GM18507 (cell line): Measurements from ENCODE around the gene SERPINF2.
A peak's percentile ranks its signal among the peaks of the same experiment; 100 is the strongest.
"Not testable (repeated sequence)": the region's sequence is repeated elsewhere in the genome, so short reads cannot be mapped to it uniquely, and the experiment has no call there.

Experiments used
- DNase-seq: peaks from one replicate; pipeline ENCODE4 v3.0.0; 2011; ENCODE audit warnings: low read depth; ENCODE audit not compliant: insufficient read length; ENCODE audit errors: extremely low spot score
- FAIRE-seq: peaks from 2 replicates; lab custom pipeline; 2011; peaks lifted over from hg19 to GRCh38; lab: Jason Lieb, UNC

The SERPINF2 gene

DNA sequence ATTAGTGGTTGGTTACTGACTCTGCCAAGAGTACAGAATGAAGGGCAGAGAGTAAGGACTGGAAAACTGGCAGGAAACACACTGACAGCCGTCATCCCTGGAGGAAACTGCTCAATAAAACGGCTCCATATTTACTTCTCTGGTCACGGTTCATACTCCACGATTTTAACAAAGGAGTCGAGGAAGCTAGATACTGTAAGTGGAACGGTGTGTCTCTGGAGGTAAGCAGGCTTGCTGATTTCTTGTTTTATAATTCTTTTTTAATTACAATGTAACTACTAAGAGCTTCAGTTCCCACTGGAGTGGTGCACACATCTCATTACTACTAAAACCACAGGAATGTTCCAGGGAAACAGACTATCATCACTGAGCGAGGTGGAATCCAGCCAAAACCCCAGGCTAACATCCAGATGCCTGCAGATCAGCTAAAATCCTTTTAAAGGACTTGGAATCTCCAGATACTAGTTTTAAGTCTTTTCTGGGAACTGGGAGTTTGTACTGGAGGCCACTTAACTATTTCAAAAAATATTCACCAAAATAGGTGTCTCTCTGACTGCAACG is 37.0 kb downstream of the SERPINF2 start:
- no peak for FAIRE-seq

DNA sequence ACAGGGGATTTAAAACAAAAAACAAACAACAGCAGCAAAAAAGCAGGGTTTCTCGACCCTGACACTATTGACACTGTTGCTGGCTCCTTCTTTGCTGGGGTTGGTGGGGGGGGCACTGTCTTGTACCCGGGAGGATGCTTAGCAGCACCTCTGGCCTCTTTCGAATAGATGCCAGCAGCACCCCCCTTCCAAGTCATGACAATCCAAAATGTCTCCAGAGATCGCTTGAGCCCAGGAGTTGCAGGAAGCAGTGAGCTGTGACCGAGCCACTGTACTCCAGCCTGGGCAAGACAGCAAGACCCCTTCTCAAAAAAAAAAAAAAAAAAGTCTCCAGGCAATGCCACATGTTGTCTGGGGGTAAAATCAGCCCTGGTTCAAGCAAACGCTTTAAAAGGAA is 39.5 kb downstream of the SERPINF2 start:
- DNase-seq, result no peak
- no peak for FAIRE-seq

More for the DNA sequence above, 37.0 kb downstream of the SERPINF2 start:
- DNase-seq, result no peak

DNA sequence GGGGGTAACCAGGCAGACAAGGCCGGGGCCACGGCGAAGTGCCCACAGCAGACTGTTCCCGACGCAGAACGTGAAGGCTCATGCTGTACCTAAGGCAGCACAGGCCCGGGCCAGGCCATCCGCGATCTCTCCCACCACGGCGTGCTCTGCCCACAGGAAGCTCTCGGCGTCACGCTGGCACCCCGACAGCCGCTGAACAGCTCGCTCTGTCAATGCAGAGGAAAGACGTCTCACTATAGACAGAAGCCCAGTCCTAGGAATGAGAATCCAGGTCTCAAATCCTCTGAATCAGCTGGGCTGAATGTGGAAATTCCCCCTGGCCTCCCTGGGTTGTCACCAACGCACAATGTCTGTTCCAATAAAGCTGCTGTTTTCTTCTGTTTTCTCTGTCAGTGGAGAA is 40.6 kb downstream of the SERPINF2 start:
- FAIRE-seq (no peak), DNase-seq (no peak)

DNA sequence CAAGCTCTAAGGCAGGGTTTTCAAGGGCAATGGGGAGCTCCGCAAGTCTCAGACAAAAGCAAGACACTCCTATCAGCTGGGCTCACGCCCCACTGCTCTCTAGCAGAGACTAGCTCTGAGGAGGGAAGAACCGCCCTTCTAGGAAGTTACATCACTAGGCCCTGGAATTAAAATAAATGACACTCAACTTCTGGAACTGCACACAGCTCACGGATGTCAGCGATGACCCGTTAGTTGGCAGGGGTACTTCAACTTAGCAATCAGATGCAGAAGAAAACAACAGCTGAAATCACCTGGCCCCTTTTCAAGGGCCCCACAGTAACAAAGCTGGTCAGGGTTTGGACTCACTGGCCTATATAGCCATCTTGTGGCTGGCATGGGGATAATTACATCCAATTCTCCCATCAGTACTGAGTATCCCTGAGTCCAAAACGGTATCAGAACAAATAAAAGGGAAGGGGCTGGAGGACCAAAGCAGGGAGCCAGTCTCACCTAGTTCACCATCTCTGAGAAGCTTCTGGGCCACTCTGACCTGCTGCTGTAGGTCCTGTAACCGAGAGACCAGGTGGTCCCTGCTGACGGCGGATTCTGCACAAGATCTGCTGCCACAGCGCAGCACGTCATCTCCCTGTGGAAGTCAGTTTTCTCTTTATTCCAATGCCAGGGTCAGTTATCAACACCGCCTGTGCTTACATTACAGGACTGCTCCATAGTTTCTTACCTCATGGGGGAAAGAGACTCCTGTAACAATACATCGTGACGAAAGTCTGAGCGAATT is 41.4 kb downstream of the SERPINF2 start:
- peak; percentile 78 for FAIRE-seq
- DNase-seq, result no peak

DNA sequence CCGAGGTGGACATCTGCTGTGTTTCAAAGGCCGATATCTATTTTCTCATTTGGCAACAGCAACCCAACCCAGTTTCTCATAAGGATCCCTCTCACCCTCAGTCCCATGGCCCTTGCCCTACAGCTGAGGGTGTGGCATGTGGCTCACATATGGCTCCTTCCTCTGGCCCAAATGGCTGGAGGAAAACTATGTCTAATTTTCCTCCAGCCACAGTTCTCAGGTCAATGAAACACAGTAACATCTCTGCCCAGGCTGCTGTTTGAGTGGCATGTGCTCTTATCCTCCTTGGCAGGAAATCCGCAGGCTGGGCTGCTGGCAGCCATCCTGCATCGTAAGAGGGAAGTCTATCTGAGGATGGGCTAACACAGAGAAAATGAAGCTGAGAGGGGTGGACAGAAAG is 43.3 kb downstream of the SERPINF2 start:
- no peak for FAIRE-seq
- no peak for DNase-seq

DNA sequence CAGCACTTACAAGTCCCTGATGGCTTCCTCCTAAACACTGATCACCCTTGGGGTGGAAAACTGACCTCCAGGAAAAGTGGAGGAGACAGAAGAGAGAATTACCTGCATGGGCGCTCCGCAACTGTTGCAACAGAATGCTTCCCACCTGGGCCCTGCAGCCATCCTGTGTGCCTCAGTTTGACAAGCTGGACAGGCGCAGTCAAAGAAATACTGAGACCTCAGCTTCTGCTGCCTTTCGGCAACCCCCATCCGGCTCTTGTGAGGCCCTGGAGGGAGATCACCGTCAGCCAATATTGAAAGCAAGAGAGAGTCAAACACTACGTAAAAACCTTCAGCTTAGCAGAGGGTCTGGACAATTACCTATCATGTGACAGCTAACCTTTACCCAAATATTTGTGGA is 44.0 kb downstream of the SERPINF2 start:
- DNase-seq (no peak), FAIRE-seq (no peak)

DNA sequence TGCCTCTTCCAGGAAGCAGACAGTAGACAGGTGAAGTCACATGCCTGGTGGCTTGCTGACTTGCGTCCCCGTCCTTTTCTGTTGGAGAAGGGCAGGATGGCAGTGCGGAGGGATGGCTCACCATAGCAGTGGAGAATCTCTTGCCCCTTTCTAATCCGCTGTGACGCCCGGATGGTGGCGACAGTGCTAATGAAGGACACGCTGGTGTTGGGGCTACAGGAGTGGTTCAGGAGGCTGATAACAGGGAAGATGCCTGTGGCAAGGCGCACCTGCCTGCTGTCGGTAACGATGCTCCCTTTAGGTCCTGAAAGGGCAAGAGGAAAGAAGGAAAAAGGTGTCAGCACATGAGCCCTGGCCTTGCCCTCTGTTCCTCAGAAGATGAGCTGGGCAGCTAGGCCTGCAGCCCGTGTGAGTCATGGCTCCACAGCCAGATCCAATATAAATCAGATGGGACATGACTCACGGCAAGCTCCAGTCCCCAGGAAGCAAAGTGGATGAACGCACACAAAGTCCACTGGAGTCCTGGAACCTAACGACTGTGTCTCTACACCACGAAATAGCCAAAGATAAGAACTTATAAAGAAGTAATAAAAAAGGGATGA is 44.7 kb downstream of the SERPINF2 start:
- no peak for FAIRE-seq
- no peak for DNase-seq

DNA sequence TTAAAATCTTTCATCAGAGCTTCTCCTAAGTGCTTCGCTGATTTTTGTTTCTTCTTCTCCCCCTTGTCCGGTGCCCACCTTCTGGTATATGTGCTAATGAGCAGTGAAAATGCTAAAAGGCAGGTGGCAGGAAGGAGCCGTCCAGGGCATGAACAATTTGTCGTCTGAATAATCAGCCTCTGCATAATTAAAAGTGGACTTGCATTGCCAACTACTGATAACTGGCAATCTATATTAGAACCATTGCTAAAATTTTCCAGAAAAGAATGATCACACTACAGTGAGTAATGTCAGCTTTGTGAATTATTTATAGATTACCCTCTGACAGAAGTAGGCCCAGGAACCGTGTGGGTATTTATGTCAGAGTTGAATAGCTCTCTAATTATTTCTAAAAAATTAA is 47.3 kb downstream of the SERPINF2 start:
- DNase-seq (no peak), FAIRE-seq (no peak)

DNA sequence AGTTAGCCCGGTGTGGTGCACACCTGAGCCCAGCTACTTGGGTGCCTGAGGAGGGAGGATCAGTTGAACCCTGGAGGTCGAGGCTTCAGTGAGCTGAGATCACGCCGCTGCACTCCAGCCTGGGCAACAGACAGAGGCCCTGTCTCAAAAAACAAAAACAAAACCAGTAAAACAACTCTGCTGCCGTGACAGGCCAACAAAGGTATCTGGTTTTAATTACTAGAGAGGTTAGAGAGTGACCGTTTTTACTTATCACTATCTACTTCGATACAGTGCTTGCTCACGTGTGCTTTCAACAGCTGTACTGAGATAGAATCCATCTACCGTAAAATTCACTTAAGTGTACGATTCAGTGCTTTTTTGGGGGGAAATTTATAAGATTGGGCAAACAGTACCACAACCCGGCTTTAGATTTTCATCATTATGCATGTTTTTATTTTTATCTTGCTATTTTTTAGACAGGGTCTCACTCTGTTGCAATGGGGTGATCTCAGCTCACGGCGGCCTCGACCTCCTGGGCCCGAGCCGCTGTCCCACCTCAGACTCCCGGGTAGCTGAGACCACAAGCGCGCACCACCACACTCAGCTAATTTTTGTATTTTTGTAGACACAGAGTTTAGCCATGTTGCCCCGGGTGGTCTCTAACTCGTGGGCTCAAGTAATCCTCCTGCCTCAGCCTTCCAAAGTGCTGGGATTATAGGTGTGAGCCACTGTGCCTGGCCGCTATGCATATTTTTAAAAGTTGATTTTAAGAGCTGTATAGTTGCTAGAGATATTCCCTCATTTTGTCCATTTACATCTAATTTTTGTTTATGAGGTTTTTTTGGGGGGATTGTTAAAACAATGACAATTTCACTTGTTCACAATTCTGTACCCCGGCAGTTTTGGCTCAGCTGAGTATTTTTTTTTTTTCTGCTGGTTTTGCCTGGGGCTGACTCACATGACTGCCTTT is 50.1 kb downstream of the SERPINF2 start:
- DNase-seq, result no peak
- FAIRE-seq, result no peak

DNA sequence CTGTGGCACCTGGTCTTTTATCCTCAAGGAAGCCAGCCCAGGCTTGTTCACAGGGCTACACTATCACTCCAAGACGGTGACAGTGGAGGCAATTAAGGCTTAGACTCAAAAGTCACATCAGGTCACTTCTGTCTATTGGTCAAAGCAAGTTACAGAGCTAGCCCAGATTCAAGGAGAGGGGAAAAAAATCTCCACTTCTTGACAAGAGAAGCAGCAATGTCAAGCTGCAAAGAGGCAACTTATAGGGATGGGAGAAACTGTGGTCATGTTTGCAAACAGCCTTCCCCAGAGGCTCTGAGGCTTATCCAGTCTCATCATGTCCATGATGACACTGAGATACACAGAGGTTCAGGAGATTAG is 50.8 kb downstream of the SERPINF2 start:
- DNase-seq (no peak), FAIRE-seq (no peak)

DNA sequence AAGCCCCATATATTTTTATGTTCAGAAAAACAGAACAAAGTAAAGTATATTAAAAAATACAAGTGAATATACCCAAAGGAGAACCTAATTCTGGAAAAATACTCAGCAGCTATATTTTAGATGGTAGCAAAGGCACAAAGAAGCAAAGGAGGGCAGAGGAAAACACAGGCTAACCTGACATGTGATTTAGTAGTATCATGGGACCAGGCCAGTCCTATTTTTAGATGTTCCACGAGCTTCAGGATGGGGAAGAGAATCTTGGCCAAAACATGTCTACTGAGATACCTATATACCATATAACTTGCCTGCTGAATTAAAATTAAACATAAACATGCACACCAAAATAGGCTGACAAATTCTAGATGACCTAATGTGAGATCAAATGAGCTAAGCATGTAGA is 54.1 kb downstream of the SERPINF2 start:
- FAIRE-seq (no peak), DNase-seq (no peak)

DNA sequence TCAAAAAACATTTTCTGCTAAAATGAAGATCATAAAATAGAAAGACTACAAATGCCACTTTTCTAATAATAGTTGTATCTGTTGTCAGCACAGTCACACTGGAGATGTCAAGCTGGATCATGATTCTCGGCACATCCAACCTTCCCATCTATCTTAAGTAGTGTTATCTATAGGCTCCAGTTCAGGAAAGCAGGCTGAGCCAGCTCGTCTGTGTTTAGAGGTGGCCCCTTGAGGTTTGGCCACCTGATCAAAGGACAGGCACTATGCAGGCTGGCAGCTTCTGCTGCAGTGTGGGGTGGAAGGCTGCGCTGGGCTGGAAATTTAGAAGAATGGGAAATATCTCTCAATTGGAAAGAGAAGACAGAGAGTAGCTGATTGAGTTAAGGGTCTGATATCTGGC is 54.7 kb downstream of the SERPINF2 start:
- DNase-seq (no peak), FAIRE-seq (no peak)

DNA sequence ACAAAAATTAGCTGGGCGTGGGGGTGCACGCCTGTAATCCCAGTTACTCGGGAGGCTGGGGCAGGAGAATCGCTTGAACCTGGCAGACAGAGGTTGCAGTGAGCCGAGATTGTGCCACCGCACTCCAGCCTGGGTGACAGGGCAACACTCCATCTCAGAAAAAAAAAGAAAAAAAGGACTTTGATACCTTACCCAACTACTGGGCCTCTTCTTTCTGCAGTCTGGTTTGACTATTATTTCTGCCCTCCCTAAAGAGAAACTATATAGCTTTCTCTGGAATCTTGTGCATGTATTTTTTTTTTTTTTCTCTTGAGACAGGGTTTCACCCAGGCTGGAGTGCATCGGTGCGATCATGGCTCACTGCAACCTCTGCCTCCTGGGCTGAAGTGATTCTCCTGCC is 55.2 kb downstream of the SERPINF2 start:
- FAIRE-seq, DNase-seq: not testable (repeated sequence)

DNA sequence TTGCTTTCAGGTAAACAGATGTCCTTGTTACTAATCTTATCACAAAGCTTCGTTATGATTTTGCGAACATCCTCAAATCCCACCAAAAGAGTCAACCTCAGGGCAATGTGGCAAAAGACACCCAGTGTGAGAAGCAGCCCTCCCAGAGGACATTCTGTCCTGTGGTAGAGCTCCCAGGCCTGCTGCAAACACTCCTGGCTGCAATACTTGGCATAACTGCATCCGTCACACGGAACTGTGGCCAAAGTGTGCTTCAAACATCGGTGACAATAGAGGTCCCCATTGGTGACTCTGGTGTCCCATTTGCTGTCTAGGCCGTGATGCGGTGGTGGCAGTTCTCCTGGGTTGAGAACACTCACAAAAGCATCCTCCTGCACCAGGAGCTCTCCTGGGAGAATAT is 57.6 kb downstream of the SERPINF2 start:
- FAIRE-seq, result no peak
- no peak for DNase-seq

DNA sequence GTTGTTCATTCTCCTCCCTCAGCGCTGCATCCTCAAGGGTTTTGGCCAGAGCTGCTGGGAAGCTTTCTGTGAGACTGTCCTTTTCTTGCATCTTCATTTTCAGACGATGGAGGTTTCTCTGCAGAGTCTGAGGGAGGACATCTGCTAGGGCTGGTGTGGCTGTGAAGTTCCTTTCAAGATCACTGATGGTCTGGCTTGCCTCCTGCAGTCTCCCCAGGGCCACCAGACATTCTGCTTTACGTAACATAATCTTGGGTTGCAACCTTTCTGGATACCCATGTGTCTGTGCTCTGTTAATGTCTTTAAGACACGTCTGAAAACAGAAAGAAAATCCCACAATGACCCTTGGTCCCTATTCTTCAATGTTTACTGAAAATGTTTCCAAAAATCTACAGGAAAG is 58.0 kb downstream of the SERPINF2 start:
- DNase-seq (no peak), FAIRE-seq (no peak)

DNA sequence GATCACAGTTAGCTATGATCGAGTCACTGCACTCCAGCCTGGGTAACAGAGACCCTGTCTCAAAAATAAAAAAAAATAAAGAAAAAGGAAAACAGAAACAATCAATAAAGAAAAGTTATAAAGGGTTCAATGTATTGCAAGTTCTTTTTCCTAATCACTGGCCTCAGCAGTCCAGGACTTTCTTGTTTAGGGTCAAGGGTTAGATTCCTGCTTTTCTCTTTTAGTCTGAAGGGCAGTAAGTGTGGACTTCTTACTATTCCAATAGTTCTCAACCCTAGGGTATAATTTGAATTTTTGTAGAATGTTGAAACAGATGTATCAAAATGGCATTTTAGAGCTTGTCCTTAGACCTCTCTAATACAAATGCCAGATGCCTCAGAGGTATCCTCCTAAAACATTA is 59.8 kb downstream of the SERPINF2 start:
- DNase-seq (no peak), FAIRE-seq (no peak)

DNA sequence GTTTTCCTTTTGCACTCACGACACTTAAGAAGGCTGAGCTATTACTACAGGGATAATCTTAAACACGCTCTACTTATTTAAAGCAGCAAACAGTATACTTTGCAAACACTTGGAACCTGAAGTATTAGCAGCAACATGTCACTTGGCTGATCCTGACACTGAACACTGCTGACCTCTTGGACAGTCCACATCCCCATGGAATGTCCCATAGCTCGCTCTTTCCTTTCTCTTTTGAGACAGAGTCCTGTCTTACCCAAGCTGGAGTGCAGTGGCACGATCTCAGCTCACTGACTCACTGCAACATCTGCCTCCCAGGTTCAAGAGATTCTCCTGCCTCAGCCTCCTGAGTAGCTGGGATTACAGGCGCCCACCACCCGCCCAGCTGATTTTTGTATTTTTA is 60.6 kb downstream of the SERPINF2 start:
- FAIRE-seq (no peak), DNase-seq (no peak)
